ENCODE measurements around the gene SLC12A8.
"Not testable (repeated sequence)": the region's sequence is repeated elsewhere in the genome, so short reads cannot be mapped to it uniquely, and the experiment has no call there.

The SLC12A8 gene

GRCh38 chr3:125108833-125109535, 103.6 kb downstream of the SLC12A8 start:
- no peak for DNase-seq

- no peak for DNase-seq
These were observed 104.5 kb downstream of the SLC12A8 start for GRCh38 chr3:125107861-125108567.

- DNase-seq = no peak
These were observed 105.2 kb downstream of the SLC12A8 start for GRCh38 chr3:125107363-125107762.

- no peak for DNase-seq
These were observed 107.4 kb downstream of the SLC12A8 start for GRCh38 chr3:125105116-125105515.

- no peak for DNase-seq
These were observed 107.9 kb downstream of the SLC12A8 start for GRCh38 chr3:125104639-125105038.

GRCh38 chr3:125103406-125103805, 109.1 kb downstream of the SLC12A8 start:
- DNase-seq = no peak

GRCh38 chr3:125102470-125102869, 110.1 kb downstream of the SLC12A8 start:
- DNase-seq = no peak

GRCh38 chr3:125098611-125099291, 113.8 kb downstream of the SLC12A8 start:
- DNase-seq = no peak

GRCh38 chr3:125090649-125091048, 121.9 kb downstream of the SLC12A8 start:
- DNase-seq = no peak

GRCh38 chr3:125087768-125088391, 124.7 kb downstream of the SLC12A8 start:
- no peak for DNase-seq

- no peak for DNase-seq
These were observed 127.4 kb downstream of the SLC12A8 start for GRCh38 chr3:125085166-125085565.

GRCh38 chr3:125083776-125084175, 128.8 kb downstream of the SLC12A8 start:
- DNase-seq = no peak

- not testable (repeated sequence) for DNase-seq
These were observed 130.2 kb downstream of the SLC12A8 start for GRCh38 chr3:125082339-125082738.

- no peak for DNase-seq
These were observed 132.5 kb downstream of the SLC12A8 start for GRCh38 chr3:125080077-125080476.

- no peak for DNase-seq
These were observed 132.9 kb downstream of the SLC12A8 start for GRCh38 chr3:125079675-125080045.

- no peak for DNase-seq
These were observed 133.4 kb downstream of the SLC12A8 start for GRCh38 chr3:125078951-125079674.

- DNase-seq = no peak
These were observed 134.7 kb downstream of the SLC12A8 start for GRCh38 chr3:125077864-125078263.

GRCh38 chr3:125076464-125076863, 136.1 kb downstream of the SLC12A8 start:
- no peak for DNase-seq

- DNase-seq = no peak
These were observed 136.8 kb downstream of the SLC12A8 start for GRCh38 chr3:125075738-125076137.

- no peak for DNase-seq
These were observed 139.1 kb downstream of the SLC12A8 start for GRCh38 chr3:125073390-125073905.

- DNase-seq = no peak
These were observed 139.7 kb downstream of the SLC12A8 start for GRCh38 chr3:125072749-125073389.

GRCh38 chr3:125072301-125072700, 140.2 kb downstream of the SLC12A8 start:
- DNase-seq = no peak

Data from NCI-H748 treated with DMSO at 0.1 percent for 48 hours (cell line).